HepG2 (cell line): Measurements from ENCODE around the gene SSNA1. TPM values are rescaled to one million over a fixed set of nuclear protein-coding genes. Genes with fewer than 3 reads are reported as not detected.

ENCODE experiments used
- ATF7 ChIP-seq, 2 experiments: fragments of 450-650 bp in 1 of 2; sonication (generic) in 1 of 2; formaldehyde crosslinking in 1 of 2; IDR thresholded peaks; 2 replicates each; pipeline versions ENCODE4 v1.4.0 to v1.6.1; 2016 to 2020; ENCODE audit warnings: antibody characterized with exemption in 1 of 2, mild to moderate bottlenecking in 1 of 2, missing genetic modification reagents in 1 of 2
- DR1 ChIP-seq: sonication (generic); formaldehyde crosslinking; IDR thresholded peaks from 2 replicates; pipeline ENCODE4 v1.8.0; 2021; ENCODE audit warnings: mild to moderate bottlenecking, missing genetic modification reagents, inconsistent platforms
- FOXM1 ChIP-seq: sonication (generic); formaldehyde crosslinking; IDR thresholded peaks from 2 replicates; pipeline ENCODE4 v1.5.0; 2020; ENCODE audit warnings: missing genetic modification reagents
- MTA1 ChIP-seq: sonication (generic); formaldehyde crosslinking; IDR thresholded peaks from 2 replicates; pipeline ENCODE4 v1.4.0; 2020; ENCODE audit warnings: missing genetic modification reagents, mild to moderate bottlenecking, borderline replicate concordance
- ONECUT2 ChIP-seq: sonication (generic); formaldehyde crosslinking; IDR thresholded peaks from 2 replicates; pipeline ENCODE4 v1.4.0; 2020; ENCODE audit warnings: missing genetic modification reagents
- PCBP1 ChIP-seq: fragments of 200-400 bp; formaldehyde crosslinking; IDR thresholded peaks from 2 replicates; pipeline ENCODE4 v1.6.1; 2017; ENCODE audit warnings: mild to moderate bottlenecking, low read depth, low read length, borderline replicate concordance
- RBAK ChIP-seq: sonication (generic); formaldehyde crosslinking; IDR thresholded peaks from 2 replicates; pipeline ENCODE4 v1.5.1; 2020; ENCODE audit warnings: mild to moderate bottlenecking, missing genetic modification reagents
- SMAD1 ChIP-seq: sonication (generic); formaldehyde crosslinking; IDR thresholded peaks from 2 replicates; pipeline ENCODE4 v1.4.0; 2020; ENCODE audit warnings: missing genetic modification reagents, low read depth, mild to moderate bottlenecking, borderline replicate concordance
- SNAI1 ChIP-seq: sonication (generic); formaldehyde crosslinking; IDR thresholded peaks from 2 replicates; pipeline ENCODE4 v1.5.0; 2020; ENCODE audit warnings: mild to moderate bottlenecking, missing genetic modification reagents, borderline replicate concordance
- SNRNP70 ChIP-seq: fragments of 200-400 bp; formaldehyde crosslinking; IDR thresholded peaks from 2 replicates; pipeline ENCODE4 v1.6.1; 2017; ENCODE audit warnings: mild to moderate bottlenecking, low read depth, low read length, moderate library complexity
- ZBTB38 ChIP-seq: sonication (generic); formaldehyde crosslinking; IDR thresholded peaks from 2 replicates; pipeline ENCODE4 v1.5.1; 2020; ENCODE audit warnings: mild to moderate bottlenecking, missing genetic modification reagents
- ZNF20 ChIP-seq: sonication (generic); formaldehyde crosslinking; IDR thresholded peaks from 2 replicates; pipeline ENCODE4 v1.4.0; 2020; ENCODE audit warnings: mild to moderate bottlenecking, moderate library complexity, missing genetic modification reagents
- polyA plus RNA-seq, 8 experiments: library from polyadenylated mRNA; depleted of rRNA in 3 of 8; stranded (reverse) in 7 of 8; unstranded in 1 of 8; fragments of >200 nt; fragmentation: Illumina TruSeq in 4 of 8; extraction: Trizol in 4 of 8; gene quantifications; 2 replicates each; pipeline versions ENCODE4 v1.2.1 to v1.2.3, GENCODE V29; 2011 to 2016; ENCODE audit warnings: low read depth in 4 of 8, missing spikeins in 1 of 8, mixed read lengths in 1 of 8; ENCODE audit not compliant: insufficient read depth in 1 of 8
- total RNA-seq, 5 experiments: library from RNA; depleted of rRNA; stranded (reverse); fragments of >200 nt; fragmentation: Illumina TruSeq; extraction: Trizol; gene quantifications; 2 replicates each; pipeline ENCODE4 v1.2.3, GENCODE V29; 2016; ENCODE audit warnings: low read depth in 1 of 5
- TF ChIP-seq, protein P1 (sequence below): sonication (generic); formaldehyde crosslinking; IDR thresholded peaks from 2 replicates; pipeline ENCODE4 v1.5.1; 2020; ENCODE audit warnings: mild to moderate bottlenecking, missing genetic modification reagents, moderate library complexity
- TF ChIP-seq, protein P2 (sequence below): IDR thresholded peaks from 2 replicates; pipeline ENCODE4 v1.6.1; 2018; ENCODE audit warnings: missing genetic modification reagents, mild to moderate bottlenecking, missing compliant biosample characterization
- TF ChIP-seq, protein P3 (sequence below): sonication (generic); formaldehyde crosslinking; IDR thresholded peaks from 2 replicates; pipeline ENCODE4 v1.9.0; 2021; ENCODE audit warnings: missing genetic modification reagents, mild to moderate bottlenecking, borderline replicate concordance
- TF ChIP-seq, protein P4 (sequence below): sonication (generic); formaldehyde crosslinking; IDR thresholded peaks from 2 replicates; pipeline ENCODE4 v1.5.1; 2020; ENCODE audit warnings: missing genetic modification reagents, mild to moderate bottlenecking, borderline replicate concordance
- TF ChIP-seq, protein P5 (sequence below): sonication (generic); formaldehyde crosslinking; IDR thresholded peaks from 2 replicates; pipeline ENCODE4 v1.8.1; 2023; ENCODE audit warnings: missing genetic modification reagents, mild to moderate bottlenecking, borderline replicate concordance

The SSNA1 gene
- total and polyA plus RNA-seq, 2 of the 13 experiments (the other 11 are each of a cell fraction or from before 2014, with no cell fraction given), result 35.9 to 49.4 TPM

DNA sequence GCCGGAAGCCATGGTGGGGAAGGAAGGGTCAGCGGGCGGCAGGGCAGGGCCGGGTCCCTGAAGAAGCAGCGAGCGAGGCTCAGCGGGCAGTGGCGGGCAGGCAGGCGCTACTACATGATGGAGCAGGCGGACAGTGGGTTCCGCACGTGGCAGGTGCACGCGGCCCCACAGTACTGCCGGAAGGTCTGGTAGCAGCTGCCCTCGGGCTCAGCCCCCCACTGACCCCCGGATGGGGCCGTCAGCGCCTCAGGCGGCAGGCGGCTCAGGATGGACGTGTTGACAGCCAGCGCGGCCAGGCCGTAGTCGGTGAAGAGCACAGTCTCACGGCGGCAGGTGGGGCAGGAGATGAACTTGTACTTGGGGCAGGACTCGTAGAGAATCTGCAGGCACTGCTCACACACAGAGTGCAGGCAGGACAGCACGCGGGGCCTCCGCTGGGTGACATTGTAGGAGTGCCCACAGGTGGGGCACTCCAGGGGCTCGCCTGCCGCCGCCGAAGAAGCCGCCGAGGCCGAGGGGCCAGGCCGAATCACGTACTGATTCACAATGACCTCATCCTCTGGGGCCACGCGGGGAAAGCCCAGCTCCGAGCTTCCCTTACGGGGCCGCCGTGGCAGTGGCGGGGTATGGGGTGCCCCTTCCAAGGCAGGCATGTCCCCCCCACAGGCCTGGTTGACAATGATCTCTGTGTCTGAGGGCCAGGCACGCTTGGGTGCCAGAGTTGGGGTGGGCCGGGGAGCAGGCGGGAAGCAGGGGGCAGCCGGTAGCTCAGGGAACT lies 32.0 kb downstream of the SSNA1 start (continued):
- TF ChIP-seq, protein P1, sequence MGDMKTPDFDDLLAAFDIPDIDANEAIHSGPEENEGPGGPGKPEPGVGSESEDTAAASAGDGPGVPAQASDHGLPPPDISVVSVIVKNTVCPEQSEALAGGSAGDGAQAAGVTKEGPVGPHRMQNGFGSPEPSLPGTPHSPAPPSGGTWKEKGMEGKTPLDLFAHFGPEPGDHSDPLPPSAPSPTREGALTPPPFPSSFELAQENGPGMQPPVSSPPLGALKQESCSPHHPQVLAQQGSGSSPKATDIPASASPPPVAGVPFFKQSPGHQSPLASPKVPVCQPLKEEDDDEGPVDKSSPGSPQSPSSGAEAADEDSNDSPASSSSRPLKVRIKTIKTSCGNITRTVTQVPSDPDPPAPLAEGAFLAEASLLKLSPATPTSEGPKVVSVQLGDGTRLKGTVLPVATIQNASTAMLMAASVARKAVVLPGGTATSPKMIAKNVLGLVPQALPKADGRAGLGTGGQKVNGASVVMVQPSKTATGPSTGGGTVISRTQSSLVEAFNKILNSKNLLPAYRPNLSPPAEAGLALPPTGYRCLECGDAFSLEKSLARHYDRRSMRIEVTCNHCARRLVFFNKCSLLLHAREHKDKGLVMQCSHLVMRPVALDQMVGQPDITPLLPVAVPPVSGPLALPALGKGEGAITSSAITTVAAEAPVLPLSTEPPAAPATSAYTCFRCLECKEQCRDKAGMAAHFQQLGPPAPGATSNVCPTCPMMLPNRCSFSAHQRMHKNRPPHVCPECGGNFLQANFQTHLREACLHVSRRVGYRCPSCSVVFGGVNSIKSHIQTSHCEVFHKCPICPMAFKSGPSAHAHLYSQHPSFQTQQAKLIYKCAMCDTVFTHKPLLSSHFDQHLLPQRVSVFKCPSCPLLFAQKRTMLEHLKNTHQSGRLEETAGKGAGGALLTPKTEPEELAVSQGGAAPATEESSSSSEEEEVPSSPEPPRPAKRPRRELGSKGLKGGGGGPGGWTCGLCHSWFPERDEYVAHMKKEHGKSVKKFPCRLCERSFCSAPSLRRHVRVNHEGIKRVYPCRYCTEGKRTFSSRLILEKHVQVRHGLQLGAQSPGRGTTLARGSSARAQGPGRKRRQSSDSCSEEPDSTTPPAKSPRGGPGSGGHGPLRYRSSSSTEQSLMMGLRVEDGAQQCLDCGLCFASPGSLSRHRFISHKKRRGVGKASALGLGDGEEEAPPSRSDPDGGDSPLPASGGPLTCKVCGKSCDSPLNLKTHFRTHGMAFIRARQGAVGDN (CRISPR knock-in tag), result peak; percentile 33; the same call in 1 of the 2 replicates
- TF ChIP-seq, protein P2, sequence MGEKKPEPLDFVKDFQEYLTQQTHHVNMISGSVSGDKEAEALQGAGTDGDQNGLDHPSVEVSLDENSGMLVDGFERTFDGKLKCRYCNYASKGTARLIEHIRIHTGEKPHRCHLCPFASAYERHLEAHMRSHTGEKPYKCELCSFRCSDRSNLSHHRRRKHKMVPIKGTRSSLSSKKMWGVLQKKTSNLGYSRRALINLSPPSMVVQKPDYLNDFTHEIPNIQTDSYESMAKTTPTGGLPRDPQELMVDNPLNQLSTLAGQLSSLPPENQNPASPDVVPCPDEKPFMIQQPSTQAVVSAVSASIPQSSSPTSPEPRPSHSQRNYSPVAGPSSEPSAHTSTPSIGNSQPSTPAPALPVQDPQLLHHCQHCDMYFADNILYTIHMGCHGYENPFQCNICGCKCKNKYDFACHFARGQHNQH (CRISPR knock-in tag), result no peak
- TF ChIP-seq, protein P3, sequence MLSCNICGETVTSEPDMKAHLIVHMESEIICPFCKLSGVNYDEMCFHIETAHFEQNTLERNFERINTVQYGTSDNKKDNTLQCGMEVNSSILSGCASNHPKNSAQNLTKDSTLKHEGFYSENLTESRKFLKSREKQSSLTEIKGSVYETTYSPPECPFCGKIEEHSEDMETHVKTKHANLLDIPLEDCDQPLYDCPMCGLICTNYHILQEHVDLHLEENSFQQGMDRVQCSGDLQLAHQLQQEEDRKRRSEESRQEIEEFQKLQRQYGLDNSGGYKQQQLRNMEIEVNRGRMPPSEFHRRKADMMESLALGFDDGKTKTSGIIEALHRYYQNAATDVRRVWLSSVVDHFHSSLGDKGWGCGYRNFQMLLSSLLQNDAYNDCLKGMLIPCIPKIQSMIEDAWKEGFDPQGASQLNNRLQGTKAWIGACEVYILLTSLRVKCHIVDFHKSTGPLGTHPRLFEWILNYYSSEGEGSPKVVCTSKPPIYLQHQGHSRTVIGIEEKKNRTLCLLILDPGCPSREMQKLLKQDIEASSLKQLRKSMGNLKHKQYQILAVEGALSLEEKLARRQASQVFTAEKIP (CRISPR knock-in tag), result no peak
- TF ChIP-seq MTA1 (CRISPR knock-in tag) (0 out of 2 replicates have a peak, but pooled peaks have one; percentile 23), PCBP1 (0 out of 2 replicates have a peak, but pooled peaks have one; percentile 24), SMAD1 (no peak), ATF7 (IDR thresholded peaks at IDR 0.05) (peak; percentile 38; the same call in 1 of the 2 replicates), ATF7 (CRISPR knock-in tag; IDR thresholded peaks at IDR 0.05) (no peak), ZNF20 (no peak), SNRNP70 (no peak), ONECUT2 (CRISPR knock-in tag) (no peak), RBAK (CRISPR knock-in tag) (no peak), FOXM1 (CRISPR knock-in tag) (no peak), DR1 (no peak), ZBTB38 (CRISPR knock-in tag) (peak; percentile 84), SNAI1 (no peak)
- TF ChIP-seq, protein P4, sequence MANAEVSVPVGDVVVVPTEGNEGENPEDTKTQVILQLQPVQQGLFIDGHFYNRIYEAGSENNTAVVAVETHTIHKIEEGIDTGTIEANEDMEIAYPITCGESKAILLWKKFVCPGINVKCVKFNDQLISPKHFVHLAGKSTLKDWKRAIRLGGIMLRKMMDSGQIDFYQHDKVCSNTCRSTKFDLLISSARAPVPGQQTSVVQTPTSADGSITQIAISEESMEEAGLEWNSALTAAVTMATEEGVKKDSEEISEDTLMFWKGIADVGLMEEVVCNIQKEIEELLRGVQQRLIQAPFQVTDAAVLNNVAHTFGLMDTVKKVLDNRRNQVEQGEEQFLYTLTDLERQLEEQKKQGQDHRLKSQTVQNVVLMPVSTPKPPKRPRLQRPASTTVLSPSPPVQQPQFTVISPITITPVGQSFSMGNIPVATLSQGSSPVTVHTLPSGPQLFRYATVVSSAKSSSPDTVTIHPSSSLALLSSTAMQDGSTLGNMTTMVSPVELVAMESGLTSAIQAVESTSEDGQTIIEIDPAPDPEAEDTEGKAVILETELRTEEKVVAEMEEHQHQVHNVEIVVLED (CRISPR knock-in tag), result no peak
- TF ChIP-seq, protein P5, sequence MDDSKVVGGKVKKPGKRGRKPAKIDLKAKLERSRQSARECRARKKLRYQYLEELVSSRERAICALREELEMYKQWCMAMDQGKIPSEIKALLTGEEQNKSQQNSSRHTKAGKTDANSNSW (CRISPR knock-in tag), result no peak
